SKM-1 (cell line): Measurements from ENCODE around the gene ADCYAP1.

ENCODE experiments used
- DNase-seq: peaks from one replicate; lab custom pipeline; 2025; ENCODE audit not compliant: unreplicated experiment; lab: John Stamatoyannopoulos, UW

The ADCYAP1 gene

DNA sequence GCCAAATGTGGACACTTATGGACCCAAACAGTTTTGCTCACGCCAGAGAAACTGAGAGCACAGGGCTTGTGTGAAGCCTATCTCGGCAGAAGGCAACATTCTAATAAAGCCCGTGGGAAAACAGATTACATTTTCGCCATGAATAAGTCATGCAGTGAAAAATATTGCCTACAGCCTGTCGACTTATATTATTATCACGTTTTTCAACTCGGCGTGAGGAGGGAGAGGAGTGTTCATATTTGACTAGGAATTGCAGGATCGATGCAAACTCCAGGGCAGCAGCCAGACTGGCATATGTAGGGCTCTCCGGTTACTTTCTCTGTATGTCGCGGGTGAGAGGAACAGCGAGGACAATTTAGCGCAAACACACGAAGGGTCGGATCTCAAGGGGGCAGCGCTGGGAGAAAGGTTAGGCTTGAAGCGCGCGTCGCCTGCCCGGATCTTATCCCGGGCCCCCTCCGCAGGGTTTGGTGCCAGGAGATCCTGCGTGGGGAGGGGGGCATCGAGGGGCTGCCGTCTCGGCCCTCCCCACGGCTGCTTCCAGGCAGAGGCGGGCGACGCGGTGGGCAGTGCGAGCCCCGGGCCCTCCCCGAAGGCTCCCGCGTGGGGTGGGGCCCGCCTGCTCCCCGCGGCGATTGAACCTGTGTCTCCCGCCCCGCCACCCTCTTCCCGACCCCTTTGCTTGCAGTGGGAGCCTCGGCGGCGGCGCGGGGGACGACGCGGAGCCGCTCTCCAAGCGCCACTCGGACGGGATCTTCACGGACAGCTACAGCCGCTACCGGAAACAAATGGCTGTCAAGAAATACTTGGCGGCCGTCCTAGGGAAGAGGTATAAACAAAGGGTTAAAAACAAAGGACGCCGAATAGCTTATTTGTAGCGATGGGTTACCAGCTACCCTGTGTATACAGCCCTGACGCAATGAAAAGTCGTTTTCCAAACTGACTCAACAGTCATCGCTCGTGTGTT, 4.4 kb downstream of the ADCYAP1 start:
- no peak for DNase-seq

DNA sequence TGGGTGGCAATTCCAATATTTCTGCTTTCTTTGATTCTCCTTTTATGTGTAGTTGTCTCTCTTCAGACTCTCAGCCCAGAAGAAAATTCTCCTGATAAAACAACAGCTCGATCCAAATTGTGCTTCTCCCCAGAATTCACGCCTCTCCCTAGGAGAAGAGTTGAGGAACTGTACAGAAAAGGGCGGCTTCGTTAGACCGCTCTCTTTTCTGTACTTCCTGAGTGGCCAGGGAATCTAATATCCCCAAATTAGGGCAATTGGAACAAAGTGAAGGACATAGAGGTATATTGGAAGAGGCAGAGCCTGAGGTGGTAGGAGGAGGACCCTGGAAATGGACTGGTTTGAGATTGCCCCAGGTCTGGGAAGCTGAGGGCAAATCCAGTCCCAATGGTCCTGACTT, 5.6 kb downstream of the ADCYAP1 start:
- no peak for DNase-seq

DNA sequence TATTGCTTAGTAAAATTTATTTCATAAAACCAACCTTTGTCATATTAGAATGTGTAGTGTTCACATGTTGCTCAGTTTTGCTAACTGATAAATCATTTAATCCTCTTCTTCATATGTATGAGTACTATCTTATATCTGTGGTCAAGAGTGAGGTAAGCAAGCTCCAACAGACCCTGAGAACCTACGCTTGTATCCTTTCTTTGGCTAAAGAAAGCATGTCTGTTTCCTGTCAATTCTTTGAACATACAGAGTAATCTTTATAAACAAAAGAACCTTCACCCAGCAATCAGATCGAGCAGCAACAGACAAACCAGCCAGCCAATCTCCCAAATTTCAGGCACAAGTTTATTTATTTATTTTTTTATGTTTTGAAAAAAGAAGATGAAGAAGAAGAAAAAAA, 6.4 kb downstream of the ADCYAP1 start:
- DNase-seq, result no peak

DNA sequence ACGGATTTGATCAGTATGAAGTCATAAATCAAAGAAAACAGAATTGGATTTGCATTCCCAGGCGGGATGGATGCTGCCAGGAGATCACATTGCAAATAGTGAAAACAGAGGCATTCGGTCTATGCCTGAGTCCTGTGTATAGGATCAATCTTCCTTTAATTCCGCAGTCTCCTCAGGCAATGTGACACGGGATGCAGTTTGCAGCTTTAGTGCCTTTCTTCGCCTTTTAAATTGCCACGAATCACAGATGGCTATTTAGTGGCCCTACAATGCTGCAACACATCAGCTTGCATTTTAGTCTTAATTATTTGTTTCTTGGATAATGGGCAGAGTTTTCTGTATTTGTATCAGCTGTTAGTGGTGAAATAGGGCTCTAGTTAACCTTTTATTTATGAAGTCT, 6.8 kb downstream of the ADCYAP1 start:
- no peak for DNase-seq

DNA sequence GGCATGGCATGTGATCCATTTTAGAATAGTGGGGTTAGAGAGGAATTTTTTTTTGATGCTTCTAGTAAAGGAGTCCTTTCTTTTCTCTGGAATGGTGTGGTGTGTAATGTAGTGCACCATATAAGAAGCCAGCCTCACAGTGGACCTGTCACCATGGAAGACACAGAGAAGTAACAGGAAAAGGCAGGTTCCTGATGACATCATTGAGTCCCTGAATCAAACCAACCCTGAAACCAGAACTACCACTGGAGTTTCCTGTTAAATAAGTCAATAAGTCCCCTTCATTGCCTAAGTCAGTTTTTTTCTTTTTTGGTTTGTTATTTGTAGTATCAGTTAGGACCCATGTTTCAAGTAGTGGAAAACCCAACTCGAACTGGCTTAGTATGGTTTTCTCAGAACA, 11.9 kb downstream of the ADCYAP1 start:
- no peak for DNase-seq

DNA sequence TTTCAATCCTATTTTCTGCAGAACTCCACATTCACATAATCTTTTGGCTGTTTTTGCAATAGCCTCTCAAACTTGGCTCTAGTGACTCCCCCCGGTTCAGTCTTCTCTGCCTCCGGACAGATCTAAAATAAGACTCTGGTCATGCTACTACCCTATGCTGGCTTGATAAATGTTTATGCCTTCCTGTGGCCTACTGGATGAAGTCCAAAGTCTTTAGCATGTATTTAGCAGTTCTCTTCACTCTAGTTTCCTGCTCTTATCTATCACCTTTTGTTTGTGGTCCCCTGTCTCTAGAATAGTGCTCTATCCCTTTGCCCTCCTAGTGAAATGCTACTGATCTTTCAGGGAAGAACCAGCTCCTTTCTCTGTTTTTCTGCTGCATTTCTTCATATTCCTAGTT, 14.4 kb downstream of the ADCYAP1 start:
- no peak for DNase-seq

DNA sequence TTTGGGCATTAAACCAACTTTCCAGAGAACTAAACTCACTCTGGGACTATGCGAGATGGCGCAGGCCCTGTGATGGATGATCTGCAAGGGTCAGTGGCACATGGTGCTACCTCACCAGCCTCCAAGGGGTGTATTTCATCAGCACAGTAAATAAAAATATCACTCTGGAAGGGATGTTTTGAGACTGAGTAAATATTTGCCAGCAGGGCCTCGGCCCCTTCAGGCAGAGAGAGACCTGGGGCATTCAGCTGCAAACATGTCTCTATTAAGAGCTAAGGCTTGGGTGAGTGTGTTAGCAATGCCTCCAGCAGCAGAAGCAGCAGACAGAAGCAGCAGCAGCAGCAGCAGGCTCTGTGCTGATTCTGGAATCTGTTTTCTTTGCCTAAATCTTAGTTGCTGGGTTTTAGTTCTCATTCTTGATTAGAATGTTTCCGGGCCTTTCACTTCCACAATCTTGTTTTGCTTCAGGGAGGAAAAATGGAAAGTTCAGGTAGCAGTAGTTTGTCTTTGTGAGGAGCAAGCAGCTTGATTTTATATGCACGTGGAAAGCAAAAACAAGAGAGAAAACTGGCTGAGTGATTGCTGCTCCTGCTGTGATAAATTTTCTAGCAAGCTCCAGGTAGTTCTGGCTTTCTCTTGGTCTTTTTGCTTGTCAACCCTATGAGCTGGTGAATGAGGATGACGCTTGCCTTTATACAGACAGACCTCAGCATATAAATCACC, 18.6 kb downstream of the ADCYAP1 start:
- no peak for DNase-seq

DNA sequence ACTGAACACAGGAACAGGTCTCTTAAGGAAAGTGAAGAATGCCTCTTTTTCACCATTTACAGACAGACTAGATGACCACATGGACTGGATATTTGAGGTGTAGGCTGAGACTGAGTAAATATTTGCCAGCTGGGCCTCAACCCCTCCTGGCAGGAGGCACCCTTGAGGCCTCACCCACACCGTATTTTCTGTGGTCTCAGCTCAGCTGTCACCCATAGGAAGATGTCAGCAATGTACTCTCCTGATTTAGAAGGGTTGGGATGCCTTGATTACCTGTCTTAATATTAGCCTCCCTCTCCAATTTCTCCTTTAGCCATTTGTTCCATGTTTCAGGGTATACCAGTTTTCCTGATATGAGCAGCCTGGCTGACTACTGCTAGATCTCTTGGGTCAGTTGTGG, 20.3 kb downstream of the ADCYAP1 start:
- DNase-seq, result no peak

DNA sequence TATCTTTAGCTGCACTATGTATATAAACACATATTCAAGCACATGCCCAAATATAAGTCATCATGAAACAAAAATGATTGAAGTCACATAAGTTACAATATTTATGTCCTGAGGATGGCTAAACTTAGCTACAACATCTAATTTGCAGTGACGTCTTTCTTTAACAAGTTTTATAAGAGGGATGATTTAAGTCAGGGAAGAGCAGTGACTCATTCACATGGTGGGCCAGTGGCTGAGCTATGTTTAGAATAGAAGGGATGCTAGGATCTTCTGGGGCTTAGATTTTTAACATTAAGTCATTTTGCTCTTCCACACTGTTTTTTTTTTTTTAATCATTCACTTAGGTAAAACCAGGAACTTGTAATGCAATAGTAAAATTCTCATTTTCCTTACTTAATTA, 22.3 kb downstream of the ADCYAP1 start:
- no peak for DNase-seq

DNA sequence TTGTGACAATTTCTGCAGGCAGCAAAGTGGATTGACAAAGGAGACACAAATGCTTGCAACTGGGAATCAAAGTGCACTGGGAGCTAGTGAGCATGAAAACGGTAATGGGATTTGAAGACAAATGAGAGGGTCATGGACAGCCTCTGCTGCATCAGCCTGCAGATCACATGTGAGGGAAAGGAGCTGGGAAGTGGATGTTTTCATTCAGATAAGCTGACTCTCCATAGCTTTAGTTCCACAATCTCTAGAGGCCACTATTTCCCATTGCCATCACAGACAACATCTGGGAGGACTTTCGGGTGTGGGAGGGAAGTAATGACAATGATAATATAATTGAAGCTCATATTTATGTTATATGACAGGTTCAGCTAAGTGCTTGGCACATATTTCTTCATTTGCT, 28.4 kb downstream of the ADCYAP1 start:
- DNase-seq, result no peak

DNA sequence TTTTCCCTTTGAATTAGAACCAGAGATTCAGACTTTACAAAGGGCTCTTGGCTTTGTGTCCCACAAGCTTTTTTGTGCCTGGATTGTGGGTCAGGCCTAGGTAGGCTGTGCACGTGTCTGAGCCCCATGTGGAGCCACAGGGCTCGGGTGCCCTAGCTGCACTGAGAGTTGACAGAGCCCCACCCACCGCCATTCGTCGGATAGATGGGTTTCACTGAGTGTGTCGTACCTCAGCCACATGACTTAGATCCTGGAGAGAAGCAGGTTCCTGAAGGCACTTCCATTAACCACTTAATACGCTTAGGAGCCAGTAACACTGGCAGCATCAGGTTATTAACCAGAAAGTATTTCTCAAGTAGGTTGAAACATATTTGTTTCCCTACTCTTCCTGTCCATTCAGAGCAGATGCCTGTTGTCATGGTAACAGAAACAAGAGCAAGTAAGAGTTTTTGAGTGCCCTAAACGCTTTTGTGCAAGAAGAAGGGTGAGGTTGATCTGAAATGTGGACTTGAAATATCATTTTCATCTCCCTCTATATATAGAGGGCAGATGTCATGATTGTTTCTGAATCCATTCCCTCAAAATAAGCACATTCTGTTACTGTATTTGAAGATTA, 30.0 kb downstream of the ADCYAP1 start:
- no peak for DNase-seq

DNA sequence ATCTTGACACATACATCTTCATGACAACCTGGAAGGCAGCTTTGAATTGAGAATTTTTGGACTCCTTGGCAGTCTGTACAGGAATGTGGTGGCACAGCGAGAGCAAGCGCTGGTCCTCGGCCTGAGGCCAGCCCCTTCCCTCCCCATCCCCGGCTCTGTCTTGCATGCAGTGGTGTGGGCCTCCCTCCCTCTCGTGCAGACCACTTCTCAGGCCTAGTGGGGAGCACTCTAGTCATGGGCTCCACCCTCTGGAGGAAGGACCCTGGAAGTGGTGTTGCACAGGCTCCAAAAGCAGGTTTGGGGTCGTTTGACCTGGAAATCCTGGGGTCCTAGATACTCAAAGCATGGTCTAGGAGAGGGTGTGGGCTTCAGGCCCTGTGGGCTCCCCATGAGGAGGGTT, 32.3 kb downstream of the ADCYAP1 start:
- DNase-seq, result no peak

DNA sequence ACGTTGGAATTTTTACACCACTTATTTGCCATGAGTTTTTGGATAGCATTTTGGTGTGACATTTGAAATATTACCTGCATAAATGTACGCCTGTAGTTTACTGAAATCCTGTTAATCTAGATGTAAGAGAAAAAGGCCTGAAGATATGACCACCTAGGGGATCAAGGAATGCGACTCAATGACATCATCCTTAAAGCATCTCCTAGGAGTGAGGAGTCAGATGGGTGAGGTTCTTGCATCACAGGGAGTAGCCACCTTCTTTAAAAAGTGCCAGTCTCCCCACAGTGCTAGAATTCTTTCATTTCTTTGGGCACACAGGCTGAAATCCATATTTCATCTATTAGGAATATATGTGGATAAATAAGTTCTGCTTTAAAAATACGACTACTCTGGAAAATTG, 34.5 kb downstream of the ADCYAP1 start:
- no peak for DNase-seq

DNA sequence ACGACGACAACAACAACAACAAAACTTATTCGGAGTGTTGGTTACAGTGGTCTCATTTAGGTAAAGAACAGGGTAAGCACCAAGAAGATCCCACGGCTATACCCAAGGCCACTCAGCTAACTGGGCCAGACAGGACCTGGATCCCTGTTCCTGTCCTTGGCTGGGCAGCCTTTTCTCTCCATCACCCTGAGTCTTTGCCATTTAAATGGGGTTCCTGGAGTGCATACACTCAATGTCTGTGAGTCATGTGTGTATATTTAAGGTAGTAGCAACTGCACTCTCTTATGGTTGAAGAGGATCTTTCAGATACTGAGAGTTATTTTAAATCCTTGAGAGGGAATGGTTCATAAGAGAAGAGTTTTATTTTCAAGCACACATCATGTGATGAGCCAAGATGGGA, 35.3 kb downstream of the ADCYAP1 start:
- DNase-seq, result no peak

DNA sequence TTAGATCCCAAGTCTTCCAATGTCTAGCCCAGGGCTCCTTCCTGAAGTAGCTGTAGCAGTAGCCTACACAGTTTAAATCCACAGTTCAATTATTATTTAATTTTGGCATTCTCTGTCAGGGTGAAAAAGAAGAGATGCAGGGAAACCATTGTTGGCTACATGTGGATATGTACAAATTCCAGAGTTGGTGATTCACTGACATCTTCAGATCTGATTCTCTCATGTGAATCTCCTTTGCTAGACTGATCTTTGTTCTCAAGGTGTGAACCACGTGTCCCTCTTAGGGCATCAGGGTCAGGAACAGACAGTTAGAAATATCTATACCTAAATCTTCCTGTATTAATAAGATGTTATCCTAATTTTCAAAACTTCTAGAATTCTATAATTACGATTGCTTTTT, 36.7 kb downstream of the ADCYAP1 start:
- DNase-seq, result no peak

DNA sequence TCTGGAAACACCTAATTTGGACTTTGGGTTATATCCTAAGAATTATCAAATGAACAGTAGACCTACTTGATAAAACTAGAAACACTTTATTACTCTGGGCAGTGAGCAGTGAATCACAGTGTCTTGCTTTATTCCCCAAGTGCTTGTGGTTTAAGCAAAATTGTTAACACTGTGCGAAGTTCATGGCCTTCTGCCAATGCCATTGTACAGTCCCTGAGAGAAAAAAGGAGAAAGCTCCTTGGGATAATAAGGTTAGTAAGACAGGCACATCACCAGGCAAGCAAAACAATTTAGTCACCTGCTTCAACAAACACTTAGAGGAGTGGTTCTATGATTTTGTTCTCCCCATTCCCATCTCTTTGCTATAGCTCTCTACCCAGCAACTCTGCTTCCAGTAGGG, 39.8 kb downstream of the ADCYAP1 start:
- no peak for DNase-seq

DNA sequence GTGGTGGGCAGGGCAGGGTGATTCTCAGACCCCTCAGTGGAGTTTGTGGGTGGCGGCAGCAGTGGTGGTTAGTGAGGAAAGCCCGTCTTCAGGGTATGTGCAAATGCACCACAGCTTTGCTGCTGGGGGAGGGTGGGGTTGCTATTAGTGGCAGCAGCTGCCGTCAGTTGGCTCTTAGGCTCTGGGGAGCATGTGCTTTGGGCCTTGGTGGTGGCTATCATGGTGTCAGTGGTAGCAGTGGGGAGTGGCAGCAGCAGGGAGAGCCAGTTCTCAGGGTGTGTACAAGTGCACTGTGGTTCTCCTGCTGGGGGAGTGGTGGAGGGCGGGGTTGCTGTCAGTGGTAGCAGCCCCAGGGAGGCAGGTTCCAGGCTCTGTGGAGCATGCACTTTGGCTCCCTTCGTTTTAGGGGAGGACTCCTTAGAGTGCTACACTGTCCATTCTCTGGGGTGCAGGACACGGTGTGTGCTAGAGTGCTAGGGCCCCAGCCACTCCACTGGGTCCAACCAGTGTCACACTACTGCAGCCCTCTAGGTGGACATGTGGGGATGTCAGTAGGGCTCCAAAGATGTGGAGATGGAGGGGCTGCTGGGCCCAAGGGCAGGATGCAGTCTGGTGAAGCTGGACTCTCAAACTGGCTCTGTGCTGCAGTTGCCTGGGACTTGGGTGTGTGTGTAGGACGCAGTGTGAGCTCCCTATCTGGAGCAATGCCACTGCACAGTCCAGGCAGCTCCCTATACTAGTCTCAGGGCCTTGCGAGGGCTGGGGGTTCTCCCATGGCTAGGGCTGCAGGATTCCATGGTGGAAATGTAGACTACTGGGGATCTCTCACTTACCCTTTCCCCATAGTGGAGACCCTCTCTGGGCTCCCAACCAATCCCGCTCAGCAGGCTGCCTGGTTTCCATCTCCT, 45.3 kb downstream of the ADCYAP1 start:
- no peak for DNase-seq

DNA sequence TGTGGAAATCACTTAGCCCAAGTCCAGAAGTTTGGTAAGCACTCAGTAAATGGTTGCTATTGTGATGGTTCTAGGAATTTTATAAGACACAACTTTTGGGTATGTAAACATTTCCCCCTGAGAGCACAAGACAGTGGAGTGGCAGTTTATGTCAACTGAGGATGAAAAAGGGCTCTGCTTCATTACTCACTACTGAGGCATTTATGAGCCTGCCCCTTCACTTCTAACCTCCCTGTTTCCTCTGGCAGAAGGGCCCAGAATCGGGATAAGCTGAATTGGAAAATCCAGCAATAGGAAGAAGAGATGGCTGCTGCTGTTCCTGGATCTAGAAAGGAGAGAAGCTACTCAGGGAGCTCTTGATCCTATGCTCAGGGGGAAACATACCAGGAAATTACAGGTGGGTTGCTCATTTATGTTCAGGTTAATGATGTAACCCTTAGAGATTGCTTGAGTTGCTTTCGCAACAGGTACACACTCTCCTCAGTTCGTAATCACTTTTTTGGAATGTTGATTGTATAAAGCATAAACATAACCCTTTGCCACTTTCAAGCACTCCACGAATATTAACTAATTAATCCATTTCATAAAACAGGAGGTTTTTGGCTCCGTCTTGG, 46.3 kb downstream of the ADCYAP1 start:
- DNase-seq, result no peak

DNA sequence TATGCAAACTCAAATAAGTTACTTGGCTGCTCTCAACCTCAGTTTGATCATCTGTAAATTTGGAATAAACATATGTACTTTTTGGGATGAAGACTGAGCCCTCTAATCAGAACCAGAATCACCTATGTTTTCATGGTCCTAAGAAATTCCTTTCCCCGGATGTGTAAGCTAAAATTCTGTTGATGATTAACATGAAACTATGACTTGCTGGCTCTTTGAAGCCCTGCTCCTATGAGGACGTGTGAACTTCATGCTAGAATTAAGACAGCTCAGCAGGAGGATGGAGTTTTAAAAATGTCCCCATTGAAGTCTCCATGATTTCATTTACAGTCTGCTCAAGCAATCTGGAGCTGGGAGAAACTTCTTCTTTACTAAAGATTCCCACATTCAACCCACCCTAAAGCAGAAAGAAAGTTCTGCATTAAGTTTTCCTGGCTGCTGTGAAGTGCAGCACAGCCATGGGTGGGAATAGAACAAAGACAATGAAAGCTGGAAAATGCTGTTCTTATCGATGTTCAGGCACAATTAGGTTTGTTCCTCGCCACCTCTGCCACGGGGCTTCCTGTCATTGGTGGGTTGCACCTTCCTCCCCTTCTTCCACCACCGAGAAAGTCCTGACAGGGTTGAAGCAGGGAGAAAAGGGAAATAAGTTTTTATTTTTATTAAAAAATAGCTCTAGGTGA, 50.9 kb downstream of the ADCYAP1 start:
- DNase-seq, result no peak

DNA sequence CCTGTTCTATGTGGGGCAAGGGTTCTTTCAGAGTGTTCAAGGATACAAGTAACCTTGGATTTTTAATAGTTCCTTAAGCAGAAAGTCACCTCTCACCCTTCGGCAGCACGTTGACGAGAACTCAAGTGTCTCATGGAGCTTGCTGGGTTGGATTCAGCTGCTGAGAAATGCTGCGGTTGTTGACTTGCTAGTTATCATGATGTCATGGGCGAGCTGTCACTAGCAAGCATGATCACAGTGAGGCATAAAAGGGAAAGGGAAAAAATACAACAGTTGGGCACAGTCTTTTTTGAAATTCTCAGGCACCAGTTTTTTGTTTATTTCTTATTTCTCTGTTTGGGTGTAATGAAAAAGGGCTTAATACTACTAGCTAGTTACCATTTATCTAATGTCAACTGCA, 53.2 kb downstream of the ADCYAP1 start:
- no peak for DNase-seq
